Endodermal cell (in vitro differentiated cells): Measurements from ENCODE around the gene IRS2. TPM values are rescaled to one million over a fixed set of nuclear protein-coding genes. Genes with fewer than 3 reads are reported as not detected.

ENCODE experiments used
- DNase-seq: peaks from one replicate; pipeline ENCODE4 v3.0.0-alpha.2; 2017
- H3K27ac ChIP-seq: 2 replicates; pipeline ENCODE4 v1.5.1; 2013; ENCODE audit warnings: mild to moderate bottlenecking, low read depth, low read length, moderate library complexity
- H3K27me3 ChIP-seq: 2 replicates; pipeline ENCODE4 v1.6.1; 2013; ENCODE audit warnings: mild to moderate bottlenecking, low read length, moderate library complexity; ENCODE audit not compliant: insufficient read depth, control insufficient read depth, poor library complexity, severe bottlenecking
- H3K36me3 ChIP-seq: 2 replicates; pipeline ENCODE4 v1.7.0; 2013; ENCODE audit warnings: mild to moderate bottlenecking, low read length, moderate library complexity; ENCODE audit not compliant: control insufficient read depth, insufficient read depth
- H3K4me1 ChIP-seq: one replicate; pipeline ENCODE4 v1.7.0; 2013; ENCODE audit warnings: low read length; ENCODE audit not compliant: control insufficient read depth, insufficient read depth
- H3K4me3 ChIP-seq: 2 replicates; pipeline ENCODE4 v1.5.1; 2013; ENCODE audit warnings: mild to moderate bottlenecking, low read length, moderate library complexity
- H3K9ac ChIP-seq: 2 replicates; pipeline ENCODE4 v1.6.1; 2013; ENCODE audit warnings: mild to moderate bottlenecking, low read length, moderate library complexity; ENCODE audit not compliant: poor library complexity, severe bottlenecking; ENCODE audit errors: extremely low read depth
- H3K9me3 ChIP-seq: 2 replicates; pipeline ENCODE4 v1.6.1; 2013; ENCODE audit warnings: mild to moderate bottlenecking, low read length, moderate library complexity; ENCODE audit not compliant: control insufficient read depth
- H3K27ac Mint-ChIP-seq: 2 replicates; pipeline ENCODE4 v1.8.0; 2020; ENCODE audit warnings: mixed read lengths
- H3K27me3 Mint-ChIP-seq: 2 replicates; pipeline ENCODE4 v1.8.0; 2021; ENCODE audit warnings: mild to moderate bottlenecking, mixed read lengths; ENCODE audit not compliant: insufficient read depth
- H3K36me3 Mint-ChIP-seq: 2 replicates; pipeline ENCODE4 v1.8.0; 2020; ENCODE audit warnings: low read depth, mixed read lengths
- H3K4me1 Mint-ChIP-seq: 2 replicates; pipeline ENCODE4 v1.8.0; 2020; ENCODE audit warnings: mixed read lengths
- H3K4me3 Mint-ChIP-seq: 2 replicates; pipeline ENCODE4 v1.8.0; 2020; ENCODE audit warnings: mild to moderate bottlenecking, moderate library complexity, mixed read lengths
- H3K9me3 Mint-ChIP-seq: 2 replicates; pipeline ENCODE4 v1.8.0; 2020; ENCODE audit warnings: mild to moderate bottlenecking, mixed read lengths
- WGBS, 2 experiments: methylation state at CpG; one replicate each; pipeline versions ENCODE4 v1.1.5 to v1.1.7; 2013; ENCODE audit warnings: missing lambda C conversion rate in 2 of 2, mixed read lengths in 1 of 2; ENCODE audit not compliant: insufficient coverage in 1 of 2, insufficient read length in 1 of 2; 5-methylcytosine and 5-hydroxymethylcytosine counted together
- total RNA-seq, 2 donors: library from RNA; stranded (reverse); fragmentation: NEBNext Ultra II Directional in 1 of 2; extraction: Animal tissue kit (Norgen Biotek cat#: 25700) in 1 of 2; gene quantifications; 2 replicates in 1 of 2; 3 replicates in 1 of 2; pipeline ENCODE4 v1.2.1, GENCODE V29; 2021
- TF ChIP-seq, protein P1 (sequence below): fragments of 200-600 bp; sonication (generic); conservative IDR thresholded peaks from 2 replicates; pipeline ENCODE4 v1.5.0; 2021; ENCODE audit warnings: antibody characterized with exemption, mild to moderate bottlenecking

Gene IRS2
- total RNA-seq, 2 donors from 2014 or later = 16.9 to 23.7 TPM

DNA sequence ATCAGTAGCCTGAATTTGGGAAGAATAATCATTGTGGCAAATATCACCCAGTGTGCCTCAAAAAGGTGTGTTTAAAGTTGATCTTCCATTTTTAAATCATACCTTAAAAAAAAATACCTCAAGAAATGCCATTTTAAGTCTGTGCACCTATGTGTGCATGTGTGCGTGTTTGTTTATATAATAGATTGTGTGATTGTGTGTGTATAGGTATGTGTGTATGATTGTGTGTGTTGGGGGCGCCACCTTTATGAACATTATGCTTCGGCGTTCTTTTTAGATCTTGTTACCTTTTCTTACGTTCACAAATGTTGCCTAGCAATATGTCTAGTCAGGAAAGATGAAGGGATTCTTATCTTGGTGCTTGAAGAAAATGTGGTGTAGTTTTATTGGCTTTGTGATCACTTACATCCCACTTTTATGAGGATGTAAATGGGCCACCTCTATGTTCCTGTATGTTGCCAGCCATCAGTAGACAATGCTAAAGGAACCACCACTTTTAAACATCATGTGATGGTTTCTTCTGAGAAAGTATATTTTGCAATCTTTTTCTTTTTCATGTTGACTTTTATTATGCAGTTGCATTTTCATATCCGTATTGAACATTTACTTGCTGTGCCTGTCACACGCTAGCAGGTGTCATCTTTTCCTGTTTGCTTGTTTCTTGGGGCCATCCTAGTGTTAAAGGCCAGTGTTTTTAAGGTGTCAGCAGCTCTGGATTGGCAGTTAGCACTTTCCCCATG is 2.2 kb upstream of the IRS2 start:
- Histone ChIP-seq H3K4me1 (no peaks in the 10 kb centered on the region), H3K36me3 (no peaks in the 10 kb centered on the region), H3K4me3 (no peak overlapping the region), H3K9me3 (no peaks in the 10 kb centered on the region), H3K27me3 (no peaks in the 10 kb centered on the region), H3K27ac (no peak overlapping the region), H3K9ac (no peak overlapping the region)
- WGBS, 2 experiments = 90 to 93% methylated on average over 7 of the region's 7 CpGs
- TF ChIP-seq, protein P1, sequence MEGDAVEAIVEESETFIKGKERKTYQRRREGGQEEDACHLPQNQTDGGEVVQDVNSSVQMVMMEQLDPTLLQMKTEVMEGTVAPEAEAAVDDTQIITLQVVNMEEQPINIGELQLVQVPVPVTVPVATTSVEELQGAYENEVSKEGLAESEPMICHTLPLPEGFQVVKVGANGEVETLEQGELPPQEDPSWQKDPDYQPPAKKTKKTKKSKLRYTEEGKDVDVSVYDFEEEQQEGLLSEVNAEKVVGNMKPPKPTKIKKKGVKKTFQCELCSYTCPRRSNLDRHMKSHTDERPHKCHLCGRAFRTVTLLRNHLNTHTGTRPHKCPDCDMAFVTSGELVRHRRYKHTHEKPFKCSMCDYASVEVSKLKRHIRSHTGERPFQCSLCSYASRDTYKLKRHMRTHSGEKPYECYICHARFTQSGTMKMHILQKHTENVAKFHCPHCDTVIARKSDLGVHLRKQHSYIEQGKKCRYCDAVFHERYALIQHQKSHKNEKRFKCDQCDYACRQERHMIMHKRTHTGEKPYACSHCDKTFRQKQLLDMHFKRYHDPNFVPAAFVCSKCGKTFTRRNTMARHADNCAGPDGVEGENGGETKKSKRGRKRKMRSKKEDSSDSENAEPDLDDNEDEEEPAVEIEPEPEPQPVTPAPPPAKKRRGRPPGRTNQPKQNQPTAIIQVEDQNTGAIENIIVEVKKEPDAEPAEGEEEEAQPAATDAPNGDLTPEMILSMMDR = no peak
- peaks cover 2% of the 10 kb centered on the region for H3K36me3 Mint-ChIP-seq
- peaks cover 8% of the 10 kb centered on the region for H3K4me1 Mint-ChIP-seq
- H3K27me3 Mint-ChIP-seq = peaks cover 10% of the 10 kb centered on the region
- peak overlapping the region; percentile 68 for H3K4me3 Mint-ChIP-seq
- H3K27ac Mint-ChIP-seq = no peak overlapping the region
- DNase-seq = no peak
- no peaks in the 10 kb centered on the region for H3K9me3 Mint-ChIP-seq

- Mint-ChIP-seq H3K4me1 (peaks cover 8% of the 10 kb centered on the region), H3K27ac (no peak overlapping the region), H3K27me3 (peaks cover 10% of the 10 kb centered on the region), H3K4me3 (peak overlapping the region; percentile 68), H3K36me3 (peaks cover 5% of the 10 kb centered on the region), H3K9me3 (no peaks in the 10 kb centered on the region)
- Histone ChIP-seq H3K4me1 (no peaks in the 10 kb centered on the region), H3K9ac (peak overlapping the region; percentile 66), H3K27me3 (no peaks in the 10 kb centered on the region), H3K27ac (peak overlapping the region; percentile 53), H3K4me3 (peak overlapping the region; percentile 81), H3K9me3 (no peaks in the 10 kb centered on the region), H3K36me3 (peaks cover 2% of the 10 kb centered on the region)
- TF ChIP-seq, protein P1 = no peak
- peak; percentile 86 for DNase-seq
- 0 to 2% methylated on average over 21 to 86 of the region's 86 CpGs for WGBS, 2 experiments
Measured at GRCh38 chr13:109787135-109787954, 962 bp upstream of the IRS2 start.

DNA sequence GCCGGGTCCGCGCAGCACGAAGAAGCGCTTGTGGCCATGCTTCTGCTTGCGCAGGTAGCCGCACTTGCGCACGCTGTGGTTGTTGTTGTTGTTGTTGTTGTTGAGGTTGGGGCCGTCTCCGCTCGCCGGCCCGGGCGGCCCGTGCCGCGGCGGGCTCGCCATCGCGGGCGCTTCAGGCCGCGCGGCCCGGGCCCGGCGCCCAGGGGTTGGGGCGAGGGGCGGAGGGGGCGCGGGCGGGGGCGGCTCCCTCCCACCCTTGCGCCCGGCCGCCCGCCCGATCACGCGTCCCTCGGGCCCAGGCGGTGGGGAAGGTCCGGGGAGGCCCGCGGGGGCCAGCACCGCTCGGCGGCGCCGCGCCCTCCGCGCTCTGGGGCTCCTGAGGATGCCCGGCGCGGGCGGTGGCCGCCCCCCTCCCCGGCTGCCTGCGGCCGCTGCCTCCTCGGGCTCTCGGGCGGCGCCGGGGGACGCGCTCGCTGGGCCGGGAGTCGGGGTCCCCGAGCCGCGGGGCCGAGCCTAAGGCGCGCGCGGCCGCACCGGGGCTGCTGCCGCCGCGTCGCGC is 412 bp downstream of the IRS2 start:
- Histone ChIP-seq H3K9ac (peak overlapping the region; percentile 47), H3K36me3 (peaks cover 3% of the 10 kb centered on the region), H3K27ac (no peak overlapping the region), H3K4me3 (peak overlapping the region; percentile 72), H3K27me3 (no peaks in the 10 kb centered on the region), H3K9me3 (no peaks in the 10 kb centered on the region), H3K4me1 (no peaks in the 10 kb centered on the region)
- peaks cover 13% of the 10 kb centered on the region for H3K36me3 Mint-ChIP-seq
- WGBS, 2 experiments = 0% methylated on average over 6 to 87 of the region's 88 CpGs
- H3K27ac Mint-ChIP-seq = no peak overlapping the region
- TF ChIP-seq, protein P1 = no peak
- H3K4me3 Mint-ChIP-seq = peak overlapping the region; percentile 68
- no peak for DNase-seq
- H3K27me3 Mint-ChIP-seq = peaks cover 10% of the 10 kb centered on the region
- no peaks in the 10 kb centered on the region for H3K9me3 Mint-ChIP-seq
- peaks cover 11% of the 10 kb centered on the region for H3K4me1 Mint-ChIP-seq
